SK-N-SH treated with all-trans-retinoic acid at 6 μM for 48 hours (cell line): ENCODE data around the gene SFMBT1.

Experiments used
- BACH2 ChIP-seq: fragments of 250-450 bp; sonication (Bioruptor Pico); IDR thresholded peaks from 2 replicates; pipeline ENCODE4 v1.9.0; 2021; ENCODE audit warnings: mild to moderate bottlenecking, borderline replicate concordance
- CSRNP3 ChIP-seq: fragments of 250-450 bp; sonication (Bioruptor Pico); IDR thresholded peaks from 2 replicates; pipeline ENCODE4 v1.5.1; 2021; ENCODE audit warnings: mild to moderate bottlenecking, moderate library complexity
- GLIS3 ChIP-seq: fragments of 250-450 bp; sonication (Bioruptor Pico); IDR thresholded peaks from 2 replicates; pipeline ENCODE4 v1.5.0; 2020; ENCODE audit warnings: mild to moderate bottlenecking, moderate library complexity
- PATZ1 ChIP-seq: fragments of 250-450 bp; sonication (Bioruptor Pico); IDR thresholded peaks from 2 replicates; pipeline ENCODE4 v1.8.0; 2020; ENCODE audit warnings: mild to moderate bottlenecking, moderate library complexity, borderline replicate concordance
- PPARA ChIP-seq: fragments of 250-450 bp; sonication (Bioruptor Pico); IDR thresholded peaks from 2 replicates; pipeline ENCODE4 v1.5.0; 2020; ENCODE audit warnings: mild to moderate bottlenecking, borderline replicate concordance
- RARB ChIP-seq: fragments of 250-450 bp; sonication (Bioruptor Pico); IDR thresholded peaks from 2 replicates; pipeline ENCODE4 v1.8.0; 2021; ENCODE audit warnings: mild to moderate bottlenecking, moderate library complexity
- SNAI2 ChIP-seq: fragments of 250-450 bp; sonication (Bioruptor Pico); IDR thresholded peaks from 2 replicates; pipeline ENCODE4 v1.5.0; 2020; ENCODE audit warnings: mild to moderate bottlenecking, moderate library complexity
- ZC3H10 ChIP-seq: fragments of 250-450 bp; sonication (Bioruptor Pico); IDR thresholded peaks from 2 replicates; pipeline ENCODE4 v1.5.1; 2021; ENCODE audit warnings: mild to moderate bottlenecking, moderate library complexity
- ZFP3 ChIP-seq: fragments of 250-450 bp; sonication (Bioruptor Pico); IDR thresholded peaks from 2 replicates; pipeline ENCODE4 v1.5.0; 2020; ENCODE audit warnings: mild to moderate bottlenecking, moderate library complexity
- ZFP30 ChIP-seq: fragments of 450-650 bp; formaldehyde crosslinking; IDR thresholded peaks from 2 replicates; pipeline ENCODE4 v1.5.0; 2022; ENCODE audit warnings: mild to moderate bottlenecking, moderate library complexity
- ZNF70 ChIP-seq: fragments of 450-650 bp; formaldehyde crosslinking; IDR thresholded peaks from 2 replicates; pipeline ENCODE4 v1.5.0; 2020; ENCODE audit warnings: mild to moderate bottlenecking, moderate library complexity

- TF ChIP-seq BACH2 (no peak), PATZ1 (CRISPR knock-in tag) (no peak), ZNF70 (CRISPR knock-in tag) (no peak), GLIS3 (CRISPR knock-in tag) (no peak), RARB (CRISPR knock-in tag) (no peak), ZFP3 (CRISPR knock-in tag) (no peak), SNAI2 (no peak), ZFP30 (CRISPR knock-in tag) (no peak), CSRNP3 (no peak), ZC3H10 (CRISPR knock-in tag) (no peak), PPARA (CRISPR knock-in tag) (no peak)
Observed at GRCh38 chr3:53045518-53046170, at the start of gene SFMBT1.
